HepG2 (cell line): ENCODE results near the gene CENATAC. TPM values are rescaled to one million over a fixed set of nuclear protein-coding genes. Genes with fewer than 3 reads are reported as not detected.

Experiments
- BORCS8-MEF2B ChIP-seq: sonication (generic); formaldehyde crosslinking; IDR thresholded peaks from 2 replicates; pipeline ENCODE4 v1.8.0; 2022; ENCODE audit warnings: mild to moderate bottlenecking, missing genetic modification reagents
- CHD2 ChIP-seq: IDR thresholded peaks from 2 replicates; pipeline ENCODE4 v1.6.1; 2011; ENCODE audit warnings: low read depth, low read length, improper control_type of control experiment
- DR1 ChIP-seq: sonication (generic); formaldehyde crosslinking; IDR thresholded peaks from 2 replicates; pipeline ENCODE4 v1.8.0; 2021; ENCODE audit warnings: mild to moderate bottlenecking, missing genetic modification reagents, inconsistent platforms
- HBP1 ChIP-seq: IDR thresholded peaks from 2 replicates; pipeline ENCODE4 v1.6.1; 2016; ENCODE audit warnings: low read depth, control low read depth
- MAX ChIP-seq: IDR thresholded peaks from 2 replicates; pipeline ENCODE4 v1.6.1; 2012; ENCODE audit warnings: inconsistent platforms
- NCOR1 ChIP-seq: fragments of 200-600 bp; sonication (generic); IDR thresholded peaks from 2 replicates; pipeline ENCODE4 v1.7.0; 2017; ENCODE audit warnings: antibody characterized with exemption, low read length, borderline replicate concordance
- NFE2L2 ChIP-seq: fragments of 150-350 bp; IDR thresholded peaks from 2 replicates; pipeline ENCODE4 v1.6.1; 2014; ENCODE audit warnings: low read length
- NR2C2 ChIP-seq: sonication (generic); formaldehyde crosslinking; IDR thresholded peaks from 2 replicates; pipeline ENCODE4 v1.4.0; 2020; ENCODE audit warnings: missing genetic modification reagents, mild to moderate bottlenecking, moderate library complexity, borderline replicate concordance
- RXRB ChIP-seq: IDR thresholded peaks from 2 replicates; pipeline ENCODE4 v1.6.1; 2016; ENCODE audit warnings: borderline replicate concordance, missing genetic modification reagents, missing compliant biosample characterization
- ZNF124 ChIP-seq: sonication (generic); formaldehyde crosslinking; IDR thresholded peaks from 2 replicates; pipeline ENCODE4 v1.4.0; 2020; ENCODE audit warnings: missing genetic modification reagents
- ZNF20 ChIP-seq: sonication (generic); formaldehyde crosslinking; IDR thresholded peaks from 2 replicates; pipeline ENCODE4 v1.4.0; 2020; ENCODE audit warnings: mild to moderate bottlenecking, moderate library complexity, missing genetic modification reagents
- ZNF263 ChIP-seq: sonication (generic); formaldehyde crosslinking; IDR thresholded peaks from 2 replicates; pipeline ENCODE4 v1.4.0; 2020; ENCODE audit warnings: missing genetic modification reagents
- ZNF629 ChIP-seq: sonication (generic); formaldehyde crosslinking; conservative IDR thresholded peaks from 2 replicates; pipeline ENCODE4 v1.5.0; 2020; ENCODE audit warnings: missing genetic modification reagents
- ZNF672 ChIP-seq: sonication (generic); formaldehyde crosslinking; IDR thresholded peaks from 2 replicates; pipeline ENCODE4 v1.8.1; 2022; ENCODE audit warnings: missing genetic modification reagents
- polyA plus RNA-seq, 8 experiments: library from polyadenylated mRNA; depleted of rRNA in 3 of 8; stranded (reverse) in 7 of 8; unstranded in 1 of 8; fragments of >200 nt; fragmentation: Illumina TruSeq in 4 of 8; extraction: Trizol in 4 of 8; gene quantifications; 2 replicates each; pipeline versions ENCODE4 v1.2.1 to v1.2.3, GENCODE V29; 2011 to 2016; ENCODE audit warnings: low read depth in 4 of 8, missing spikeins in 1 of 8, mixed read lengths in 1 of 8; ENCODE audit not compliant: insufficient read depth in 1 of 8
- total RNA-seq, 5 experiments: library from RNA; depleted of rRNA; stranded (reverse); fragments of >200 nt; fragmentation: Illumina TruSeq; extraction: Trizol; gene quantifications; 2 replicates each; pipeline ENCODE4 v1.2.3, GENCODE V29; 2016; ENCODE audit warnings: low read depth in 1 of 5
- TF ChIP-seq, protein P1 (sequence below): sonication (generic); formaldehyde crosslinking; IDR thresholded peaks from 2 replicates; pipeline ENCODE4 v1.5.0; 2020; ENCODE audit warnings: mild to moderate bottlenecking, missing genetic modification reagents, borderline replicate concordance
- TF ChIP-seq, protein P2 (sequence below), 2 experiments: IDR thresholded peaks; 2 replicates each; pipeline ENCODE4 v1.6.1; 2011 to 2012; ENCODE audit warnings: low read length in 2 of 2, borderline replicate concordance in 1 of 2, low read depth in 1 of 2, mild to moderate bottlenecking in 1 of 2, moderate library complexity in 1 of 2
- TF ChIP-seq, protein P3 (sequence below): sonication (generic); formaldehyde crosslinking; conservative IDR thresholded peaks from 2 replicates; pipeline ENCODE4 v1.8.0; 2022; ENCODE audit warnings: low read depth, missing genetic modification reagents

Gene CENATAC
- total and polyA plus RNA-seq, 2 of the 13 experiments (the other 11 are each of a cell fraction or from before 2014, with no cell fraction given), result 21.7 to 25.0 TPM

DNA sequence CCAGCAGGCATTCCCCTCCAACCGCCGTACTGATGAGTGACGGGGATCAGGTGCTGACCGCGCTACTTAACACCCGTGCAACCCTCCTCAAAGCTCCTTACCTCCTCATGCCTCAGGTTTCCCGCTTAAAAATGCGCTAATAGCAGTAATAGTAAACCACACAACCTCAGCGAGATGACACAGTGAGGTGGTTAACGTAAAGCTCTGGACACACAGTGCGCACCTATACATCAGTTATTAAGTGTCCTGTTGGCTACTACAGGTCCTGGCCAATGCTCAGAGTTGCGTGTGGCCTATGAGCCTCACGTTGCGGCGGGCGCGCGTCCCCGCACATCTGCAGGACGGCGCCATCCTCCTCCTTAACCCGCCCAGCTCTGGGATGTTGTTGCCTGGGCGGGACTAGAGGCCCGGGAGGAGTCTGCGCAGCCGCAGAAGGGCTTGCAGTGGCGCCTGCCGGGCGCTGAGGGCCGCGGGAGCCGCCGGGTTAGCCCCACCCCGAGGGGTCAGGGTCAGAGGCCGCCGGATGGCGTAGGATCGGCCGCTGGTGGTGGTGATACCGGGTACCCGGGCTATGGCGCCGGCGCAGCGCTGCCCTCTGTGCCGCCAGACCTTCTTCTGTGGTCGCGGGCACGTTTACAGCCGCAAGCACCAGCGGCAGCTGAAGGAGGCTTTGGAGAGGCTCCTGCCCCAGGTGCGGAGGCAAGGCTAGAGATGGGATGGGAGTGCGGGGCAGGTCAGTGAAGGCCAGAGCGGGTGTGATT lies at the start of gene CENATAC (continued):
- TF ChIP-seq, protein P1, sequence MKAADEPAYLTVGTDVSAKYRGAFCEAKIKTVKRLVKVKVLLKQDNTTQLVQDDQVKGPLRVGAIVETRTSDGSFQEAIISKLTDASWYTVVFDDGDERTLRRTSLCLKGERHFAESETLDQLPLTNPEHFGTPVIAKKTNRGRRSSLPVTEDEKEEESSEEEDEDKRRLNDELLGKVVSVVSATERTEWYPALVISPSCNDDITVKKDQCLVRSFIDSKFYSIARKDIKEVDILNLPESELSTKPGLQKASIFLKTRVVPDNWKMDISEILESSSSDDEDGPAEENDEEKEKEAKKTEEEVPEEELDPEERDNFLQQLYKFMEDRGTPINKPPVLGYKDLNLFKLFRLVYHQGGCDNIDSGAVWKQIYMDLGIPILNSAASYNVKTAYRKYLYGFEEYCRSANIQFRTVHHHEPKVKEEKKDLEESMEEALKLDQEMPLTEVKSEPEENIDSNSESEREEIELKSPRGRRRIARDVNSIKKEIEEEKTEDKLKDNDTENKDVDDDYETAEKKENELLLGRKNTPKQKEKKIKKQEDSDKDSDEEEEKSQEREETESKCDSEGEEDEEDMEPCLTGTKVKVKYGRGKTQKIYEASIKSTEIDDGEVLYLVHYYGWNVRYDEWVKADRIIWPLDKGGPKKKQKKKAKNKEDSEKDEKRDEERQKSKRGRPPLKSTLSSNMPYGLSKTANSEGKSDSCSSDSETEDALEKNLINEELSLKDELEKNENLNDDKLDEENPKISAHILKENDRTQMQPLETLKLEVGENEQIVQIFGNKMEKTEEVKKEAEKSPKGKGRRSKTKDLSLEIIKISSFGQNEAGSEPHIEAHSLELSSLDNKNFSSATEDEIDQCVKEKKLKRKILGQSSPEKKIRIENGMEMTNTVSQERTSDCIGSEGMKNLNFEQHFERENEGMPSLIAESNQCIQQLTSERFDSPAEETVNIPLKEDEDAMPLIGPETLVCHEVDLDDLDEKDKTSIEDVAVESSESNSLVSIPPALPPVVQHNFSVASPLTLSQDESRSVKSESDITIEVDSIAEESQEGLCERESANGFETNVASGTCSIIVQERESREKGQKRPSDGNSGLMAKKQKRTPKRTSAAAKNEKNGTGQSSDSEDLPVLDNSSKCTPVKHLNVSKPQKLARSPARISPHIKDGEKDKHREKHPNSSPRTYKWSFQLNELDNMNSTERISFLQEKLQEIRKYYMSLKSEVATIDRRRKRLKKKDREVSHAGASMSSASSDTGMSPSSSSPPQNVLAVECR, result peak; percentile 85
- TF ChIP-seq ZNF629 (CRISPR knock-in tag), result no peak
- TF ChIP-seq ZNF20, result 0 out of 2 replicates have a peak, but pooled peaks have one; percentile 42
- no peak for TF ChIP-seq NFE2L2
- TF ChIP-seq NR2C2, result peak; percentile 99
- TF ChIP-seq, protein P2, sequence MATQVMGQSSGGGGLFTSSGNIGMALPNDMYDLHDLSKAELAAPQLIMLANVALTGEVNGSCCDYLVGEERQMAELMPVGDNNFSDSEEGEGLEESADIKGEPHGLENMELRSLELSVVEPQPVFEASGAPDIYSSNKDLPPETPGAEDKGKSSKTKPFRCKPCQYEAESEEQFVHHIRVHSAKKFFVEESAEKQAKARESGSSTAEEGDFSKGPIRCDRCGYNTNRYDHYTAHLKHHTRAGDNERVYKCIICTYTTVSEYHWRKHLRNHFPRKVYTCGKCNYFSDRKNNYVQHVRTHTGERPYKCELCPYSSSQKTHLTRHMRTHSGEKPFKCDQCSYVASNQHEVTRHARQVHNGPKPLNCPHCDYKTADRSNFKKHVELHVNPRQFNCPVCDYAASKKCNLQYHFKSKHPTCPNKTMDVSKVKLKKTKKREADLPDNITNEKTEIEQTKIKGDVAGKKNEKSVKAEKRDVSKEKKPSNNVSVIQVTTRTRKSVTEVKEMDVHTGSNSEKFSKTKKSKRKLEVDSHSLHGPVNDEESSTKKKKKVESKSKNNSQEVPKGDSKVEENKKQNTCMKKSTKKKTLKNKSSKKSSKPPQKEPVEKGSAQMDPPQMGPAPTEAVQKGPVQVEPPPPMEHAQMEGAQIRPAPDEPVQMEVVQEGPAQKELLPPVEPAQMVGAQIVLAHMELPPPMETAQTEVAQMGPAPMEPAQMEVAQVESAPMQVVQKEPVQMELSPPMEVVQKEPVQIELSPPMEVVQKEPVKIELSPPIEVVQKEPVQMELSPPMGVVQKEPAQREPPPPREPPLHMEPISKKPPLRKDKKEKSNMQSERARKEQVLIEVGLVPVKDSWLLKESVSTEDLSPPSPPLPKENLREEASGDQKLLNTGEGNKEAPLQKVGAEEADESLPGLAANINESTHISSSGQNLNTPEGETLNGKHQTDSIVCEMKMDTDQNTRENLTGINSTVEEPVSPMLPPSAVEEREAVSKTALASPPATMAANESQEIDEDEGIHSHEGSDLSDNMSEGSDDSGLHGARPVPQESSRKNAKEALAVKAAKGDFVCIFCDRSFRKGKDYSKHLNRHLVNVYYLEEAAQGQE (IDR thresholded peaks at IDR 0.05; ENCODE audit: borderline replicate concordance in 1 of 2, low read depth in 1 of 2, low read length in 2 of 2), result no peak
- TF ChIP-seq ZNF672 (CRISPR knock-in tag), result no peak
- no peak; the same call in 1 of the 2 replicates for TF ChIP-seq HBP1 (CRISPR knock-in tag)
- TF ChIP-seq NCOR1, result no peak
- TF ChIP-seq BORCS8-MEF2B (CRISPR knock-in tag), result peak; percentile 14; the same call in 1 of the 2 replicates
- TF ChIP-seq CHD2, result no peak
- peak; percentile 73 for TF ChIP-seq MAX
- peak; percentile 68; the same call in 1 of the 2 replicates for TF ChIP-seq ZNF124
- TF ChIP-seq, protein P3, sequence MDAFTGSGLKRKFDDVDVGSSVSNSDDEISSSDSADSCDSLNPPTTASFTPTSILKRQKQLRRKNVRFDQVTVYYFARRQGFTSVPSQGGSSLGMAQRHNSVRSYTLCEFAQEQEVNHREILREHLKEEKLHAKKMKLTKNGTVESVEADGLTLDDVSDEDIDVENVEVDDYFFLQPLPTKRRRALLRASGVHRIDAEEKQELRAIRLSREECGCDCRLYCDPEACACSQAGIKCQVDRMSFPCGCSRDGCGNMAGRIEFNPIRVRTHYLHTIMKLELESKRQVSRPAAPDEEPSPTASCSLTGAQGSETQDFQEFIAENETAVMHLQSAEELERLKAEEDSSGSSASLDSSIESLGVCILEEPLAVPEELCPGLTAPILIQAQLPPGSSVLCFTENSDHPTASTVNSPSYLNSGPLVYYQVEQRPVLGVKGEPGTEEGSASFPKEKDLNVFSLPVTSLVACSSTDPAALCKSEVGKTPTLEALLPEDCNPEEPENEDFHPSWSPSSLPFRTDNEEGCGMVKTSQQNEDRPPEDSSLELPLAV (CRISPR knock-in tag), result no peak
- TF ChIP-seq ZNF263 (CRISPR knock-in tag), result peak; percentile 56
- peak; percentile 60 for TF ChIP-seq RXRB (CRISPR knock-in tag)
- TF ChIP-seq DR1 (CRISPR knock-in tag), result peak; percentile 69
